DND-41 (cell line): ENCODE data around the gene RAP2B.

Experiments used
- ATAC-seq: fragments of 200-7000 bp; cut with Tn5 transposase; 3 replicates; pipeline ENCODE4 v1.9.1; 2021; ENCODE audit warnings: low read depth; ENCODE audit not compliant: insufficient read depth
- DNase-seq: peaks from one replicate; pipeline ENCODE4 v3.0.0-alpha.2; 2020
- H2AFZ ChIP-seq: 2 replicates; pipeline ENCODE4 v1.6.0; 2012; ENCODE audit warnings: low read depth, low read length
- H3K27ac ChIP-seq: 2 replicates; pipeline ENCODE4 v1.5.1; 2012; ENCODE audit warnings: low read length, inconsistent platforms
- H3K27me3 ChIP-seq: fragments of 200-600 bp; sonication (generic); 2 replicates; pipeline ENCODE4 v1.6.0; 2012; ENCODE audit warnings: low read length, mild to moderate bottlenecking, inconsistent platforms; ENCODE audit not compliant: insufficient read depth, poor library complexity
- H3K36me3 ChIP-seq: 2 replicates; pipeline ENCODE4 v1.5.1; 2012; ENCODE audit warnings: low read length, inconsistent platforms; ENCODE audit not compliant: insufficient read depth
- H3K4me1 ChIP-seq: 2 replicates; pipeline ENCODE4 v1.5.1; 2012; ENCODE audit warnings: mild to moderate bottlenecking, low read length; ENCODE audit not compliant: insufficient read depth
- H3K4me2 ChIP-seq: 2 replicates; pipeline ENCODE4 v1.6.0; 2012; ENCODE audit warnings: mild to moderate bottlenecking, moderate library complexity, low read length, inconsistent platforms; ENCODE audit not compliant: insufficient read depth
- H3K4me3 ChIP-seq, 2 experiments: fragments of 200-600 bp in 1 of 2; shearing (Covaris generic) in 1 of 2; 2 replicates each; pipeline ENCODE4 v1.5.1; 2012 to 2016; ENCODE audit warnings: inconsistent platforms in 2 of 2, low read length in 2 of 2, mild to moderate bottlenecking in 2 of 2, low read depth in 1 of 2, moderate library complexity in 1 of 2
- H3K79me2 ChIP-seq: 2 replicates; pipeline ENCODE4 v1.6.0; 2012; ENCODE audit warnings: low read length, inconsistent platforms; ENCODE audit not compliant: insufficient read depth
- H3K9ac ChIP-seq: 2 replicates; pipeline ENCODE4 v1.6.0; 2012; ENCODE audit warnings: low read depth, mild to moderate bottlenecking, inconsistent platforms, low read length, moderate library complexity
- H3K9me3 ChIP-seq: 2 replicates; pipeline ENCODE4 v1.5.1; 2012; ENCODE audit warnings: low read length, moderate library complexity, mild to moderate bottlenecking, inconsistent platforms; ENCODE audit not compliant: insufficient read depth, severe bottlenecking
- H4K20me1 ChIP-seq: 2 replicates; pipeline ENCODE4 v1.6.0; 2012; ENCODE audit warnings: low read length; ENCODE audit not compliant: insufficient read depth
- EZH2 ChIP-seq: IDR thresholded peaks from 3 replicates; pipeline ENCODE4 v1.6.1; 2012; ENCODE audit warnings: borderline replicate concordance, low read depth, mild to moderate bottlenecking, moderate library complexity, low read length, inconsistent platforms; ENCODE audit not compliant: severe bottlenecking
- TF ChIP-seq, protein P1 (sequence below): IDR thresholded peaks from 2 replicates; pipeline ENCODE4 v1.5.1; 2012; ENCODE audit warnings: borderline replicate concordance, low read length, moderate library complexity, mild to moderate bottlenecking; ENCODE audit not compliant: poor library complexity, severe bottlenecking; ENCODE audit errors: extremely low read depth

Gene RAP2B

DNA sequence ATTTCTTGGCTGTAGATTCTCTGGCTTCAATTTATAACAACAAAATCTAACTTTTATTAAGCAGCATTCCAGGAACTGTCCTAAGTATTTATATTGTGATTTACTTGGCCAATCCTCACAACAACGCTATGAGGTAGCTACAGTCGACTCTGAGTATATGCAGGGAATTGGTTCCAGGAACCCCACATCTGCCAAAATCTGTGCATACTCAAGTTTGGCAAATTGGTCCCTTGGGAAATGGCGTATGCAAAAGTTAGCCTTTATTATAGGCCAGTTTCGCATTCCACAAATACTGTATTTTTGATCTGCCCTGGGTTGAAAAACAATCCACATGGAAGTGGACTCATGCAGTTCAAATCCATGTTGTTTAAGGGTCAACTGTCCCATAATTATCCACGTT is 53.9 kb downstream of the RAP2B start:
- no peak overlapping the region for H2AFZ ChIP-seq
- H3K36me3 ChIP-seq = no peaks in the 10 kb centered on the region
- no peaks in the 10 kb centered on the region for H4K20me1 ChIP-seq
- H3K4me3 ChIP-seq = no peak overlapping the region
- DNase-seq (no peak), ATAC-seq (no peak)
- H3K9me3 ChIP-seq = no peaks in the 10 kb centered on the region
- H3K4me2 ChIP-seq = no peak overlapping the region
- H3K4me1 ChIP-seq = no peaks in the 10 kb centered on the region
- TF ChIP-seq EZH2 = no peak
- TF ChIP-seq, protein P1, sequence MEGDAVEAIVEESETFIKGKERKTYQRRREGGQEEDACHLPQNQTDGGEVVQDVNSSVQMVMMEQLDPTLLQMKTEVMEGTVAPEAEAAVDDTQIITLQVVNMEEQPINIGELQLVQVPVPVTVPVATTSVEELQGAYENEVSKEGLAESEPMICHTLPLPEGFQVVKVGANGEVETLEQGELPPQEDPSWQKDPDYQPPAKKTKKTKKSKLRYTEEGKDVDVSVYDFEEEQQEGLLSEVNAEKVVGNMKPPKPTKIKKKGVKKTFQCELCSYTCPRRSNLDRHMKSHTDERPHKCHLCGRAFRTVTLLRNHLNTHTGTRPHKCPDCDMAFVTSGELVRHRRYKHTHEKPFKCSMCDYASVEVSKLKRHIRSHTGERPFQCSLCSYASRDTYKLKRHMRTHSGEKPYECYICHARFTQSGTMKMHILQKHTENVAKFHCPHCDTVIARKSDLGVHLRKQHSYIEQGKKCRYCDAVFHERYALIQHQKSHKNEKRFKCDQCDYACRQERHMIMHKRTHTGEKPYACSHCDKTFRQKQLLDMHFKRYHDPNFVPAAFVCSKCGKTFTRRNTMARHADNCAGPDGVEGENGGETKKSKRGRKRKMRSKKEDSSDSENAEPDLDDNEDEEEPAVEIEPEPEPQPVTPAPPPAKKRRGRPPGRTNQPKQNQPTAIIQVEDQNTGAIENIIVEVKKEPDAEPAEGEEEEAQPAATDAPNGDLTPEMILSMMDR = no peak
- no peaks in the 10 kb centered on the region for H3K27me3 ChIP-seq
- H3K9ac ChIP-seq = no peak overlapping the region
- H3K79me2 ChIP-seq = no peaks in the 10 kb centered on the region
- H3K27ac ChIP-seq = no peak overlapping the region

DNA sequence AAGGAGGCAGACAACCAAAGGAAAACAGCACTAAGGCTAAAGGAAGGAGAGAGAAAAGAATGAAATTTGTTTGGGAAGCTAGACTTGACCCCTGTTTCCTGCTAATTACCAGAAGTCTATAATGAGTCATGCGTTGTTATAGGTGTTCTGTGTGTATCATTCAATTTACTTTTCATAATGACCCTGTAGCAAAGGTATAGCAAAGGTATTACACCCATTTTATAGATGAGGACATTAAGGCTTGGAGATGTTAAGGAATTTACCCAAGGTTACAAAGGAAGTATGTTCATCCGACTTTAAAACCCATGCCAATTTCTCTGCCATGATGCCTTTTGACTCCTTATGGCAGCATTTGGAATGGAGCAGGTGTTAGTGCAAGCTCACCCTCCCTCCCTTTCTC is 54.9 kb downstream of the RAP2B start:
- Histone ChIP-seq H3K4me2 (no peak overlapping the region), H3K27me3 (no peaks in the 10 kb centered on the region), H2AFZ (no peak overlapping the region), H4K20me1 (no peaks in the 10 kb centered on the region), H3K9me3 (no peaks in the 10 kb centered on the region), H3K36me3 (no peaks in the 10 kb centered on the region), H3K4me3 (no peak overlapping the region), H3K4me1 (peaks cover 7% of the 10 kb centered on the region; the same call in 1 of the 2 replicates), H3K9ac (no peak overlapping the region), H3K27ac (no peak overlapping the region), H3K79me2 (no peaks in the 10 kb centered on the region)
- ATAC-seq = no peak
- TF ChIP-seq, protein P1 = no peak
- TF ChIP-seq EZH2 = no peak
- DNase-seq = no peak

DNA sequence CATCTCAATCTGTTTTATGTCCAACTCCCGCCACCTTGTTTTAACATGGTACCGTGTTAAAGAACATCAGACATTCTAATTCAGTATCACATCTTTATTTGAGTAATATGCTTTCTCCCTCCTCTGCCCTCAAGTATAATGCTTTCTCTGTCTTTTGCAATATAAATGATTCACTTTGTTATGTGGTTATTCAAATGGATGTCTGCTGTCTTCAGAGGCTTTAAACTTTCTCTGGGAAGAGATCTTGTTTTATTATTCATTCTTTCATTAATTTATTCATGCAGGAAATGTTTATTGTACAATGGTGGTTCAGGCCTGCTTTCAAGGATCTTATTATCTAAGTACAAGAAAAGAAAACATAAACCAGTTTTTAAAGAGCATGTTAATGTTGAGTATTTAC is 57.1 kb downstream of the RAP2B start:
- Histone ChIP-seq H3K27me3 (no peaks in the 10 kb centered on the region), H3K4me1 (peaks cover 12% of the 10 kb centered on the region), H3K9ac (no peak overlapping the region), H3K9me3 (no peaks in the 10 kb centered on the region), H3K27ac (no peak overlapping the region), H3K36me3 (no peaks in the 10 kb centered on the region), H3K79me2 (no peaks in the 10 kb centered on the region), H4K20me1 (no peaks in the 10 kb centered on the region), H3K4me2 (no peak overlapping the region), H2AFZ (no peak overlapping the region), H3K4me3 (no peak overlapping the region)
- no peak for ATAC-seq
- TF ChIP-seq EZH2 = no peak
- TF ChIP-seq, protein P1 = no peak
- DNase-seq = no peak
